ENCODE data around the gene ARFGAP2. TPM values are rescaled to one million over a fixed set of nuclear protein-coding genes. Genes with fewer than 3 reads are reported as not detected.
A peak's percentile ranks its signal among the peaks of the same experiment; 100 is the strongest.

ARFGAP2 gene
- 99.9 and 103 TPM in 2 replicates for total RNA-seq (ENCODE audit: low replicate concordance)
- long read RNA-seq, transcript ARFGAP2-205 (16 exons, 2,976 nt): major isoform, 51 of 117 reads
- long read RNA-seq, partial matches to known transcripts: 13 of 117 reads
- long read RNA-seq, other reads (novel, unspliced or antisense): 48 of 117 reads

DNA sequence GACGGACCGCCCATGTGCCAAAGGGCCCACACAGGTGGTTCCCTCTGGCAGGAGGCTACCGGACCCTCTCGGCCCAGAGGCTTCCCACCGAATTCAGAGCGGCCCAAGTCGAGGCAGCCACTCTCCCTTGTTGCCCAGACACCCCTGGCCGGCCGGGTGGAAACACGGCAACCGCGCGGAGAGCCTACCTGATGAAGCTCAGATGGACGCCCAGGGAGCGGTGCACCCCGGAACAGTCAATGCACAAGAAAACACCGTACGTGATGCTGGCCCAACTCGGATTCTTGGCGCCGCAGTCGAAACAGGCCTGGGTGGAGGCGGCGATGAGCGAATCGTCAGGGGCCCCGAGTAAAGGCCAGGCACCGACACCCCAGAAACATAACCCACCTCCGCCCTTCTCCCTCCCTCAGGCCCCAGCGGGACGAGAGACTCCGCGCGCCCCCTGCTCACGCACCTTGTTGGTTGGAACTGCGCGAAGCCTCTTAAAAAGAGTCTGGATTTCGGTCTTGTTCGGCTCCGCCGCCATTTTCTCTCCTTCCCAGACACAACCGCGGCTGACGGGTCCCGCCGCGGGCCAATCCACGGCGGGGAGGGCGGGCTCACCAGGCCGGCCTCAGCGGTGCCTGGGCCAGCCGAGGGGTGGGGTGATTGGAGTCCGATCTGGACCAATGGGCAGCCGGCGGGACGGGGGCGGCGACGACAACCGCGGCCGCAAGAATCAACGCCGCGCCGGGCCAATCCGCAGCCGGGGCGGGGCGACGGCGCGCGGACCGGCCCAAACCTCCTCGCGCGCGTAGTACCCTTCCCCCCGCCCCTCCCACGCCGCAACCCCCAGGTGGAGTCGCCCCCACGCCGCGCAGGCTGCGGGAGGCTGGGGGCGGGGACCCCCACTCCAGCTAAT lies at the start of gene ARFGAP2:
Gene ARFGAP2, minus strand, starts transcription at position 552 of the 901 bp plus-strand sequence. Its CDS starts 26 bp downstream, at position 526.
- Mint-ChIP-seq H3K4me1 (ENCODE audit: unreplicated experiment) (peaks cover 18% of the 10 kb centered on the region), H3K9me3 (no peaks in the 10 kb centered on the region), H3K4me3 (peak within 1 kb of the TSS; percentile 99), H3K27ac (peak within 1 kb of the TSS; percentile 100), H3K27me3 (no peaks in the 10 kb centered on the region), H3K36me3 (peaks cover 19% of the 10 kb centered on the region)
- TF ChIP-seq, protein P1, sequence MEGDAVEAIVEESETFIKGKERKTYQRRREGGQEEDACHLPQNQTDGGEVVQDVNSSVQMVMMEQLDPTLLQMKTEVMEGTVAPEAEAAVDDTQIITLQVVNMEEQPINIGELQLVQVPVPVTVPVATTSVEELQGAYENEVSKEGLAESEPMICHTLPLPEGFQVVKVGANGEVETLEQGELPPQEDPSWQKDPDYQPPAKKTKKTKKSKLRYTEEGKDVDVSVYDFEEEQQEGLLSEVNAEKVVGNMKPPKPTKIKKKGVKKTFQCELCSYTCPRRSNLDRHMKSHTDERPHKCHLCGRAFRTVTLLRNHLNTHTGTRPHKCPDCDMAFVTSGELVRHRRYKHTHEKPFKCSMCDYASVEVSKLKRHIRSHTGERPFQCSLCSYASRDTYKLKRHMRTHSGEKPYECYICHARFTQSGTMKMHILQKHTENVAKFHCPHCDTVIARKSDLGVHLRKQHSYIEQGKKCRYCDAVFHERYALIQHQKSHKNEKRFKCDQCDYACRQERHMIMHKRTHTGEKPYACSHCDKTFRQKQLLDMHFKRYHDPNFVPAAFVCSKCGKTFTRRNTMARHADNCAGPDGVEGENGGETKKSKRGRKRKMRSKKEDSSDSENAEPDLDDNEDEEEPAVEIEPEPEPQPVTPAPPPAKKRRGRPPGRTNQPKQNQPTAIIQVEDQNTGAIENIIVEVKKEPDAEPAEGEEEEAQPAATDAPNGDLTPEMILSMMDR (conservative IDR thresholded peaks at IDR 0.05): no peak
- DNase-seq (ENCODE audit: extremely low spot score, unreplicated experiment): peak; percentile 97

DNA sequence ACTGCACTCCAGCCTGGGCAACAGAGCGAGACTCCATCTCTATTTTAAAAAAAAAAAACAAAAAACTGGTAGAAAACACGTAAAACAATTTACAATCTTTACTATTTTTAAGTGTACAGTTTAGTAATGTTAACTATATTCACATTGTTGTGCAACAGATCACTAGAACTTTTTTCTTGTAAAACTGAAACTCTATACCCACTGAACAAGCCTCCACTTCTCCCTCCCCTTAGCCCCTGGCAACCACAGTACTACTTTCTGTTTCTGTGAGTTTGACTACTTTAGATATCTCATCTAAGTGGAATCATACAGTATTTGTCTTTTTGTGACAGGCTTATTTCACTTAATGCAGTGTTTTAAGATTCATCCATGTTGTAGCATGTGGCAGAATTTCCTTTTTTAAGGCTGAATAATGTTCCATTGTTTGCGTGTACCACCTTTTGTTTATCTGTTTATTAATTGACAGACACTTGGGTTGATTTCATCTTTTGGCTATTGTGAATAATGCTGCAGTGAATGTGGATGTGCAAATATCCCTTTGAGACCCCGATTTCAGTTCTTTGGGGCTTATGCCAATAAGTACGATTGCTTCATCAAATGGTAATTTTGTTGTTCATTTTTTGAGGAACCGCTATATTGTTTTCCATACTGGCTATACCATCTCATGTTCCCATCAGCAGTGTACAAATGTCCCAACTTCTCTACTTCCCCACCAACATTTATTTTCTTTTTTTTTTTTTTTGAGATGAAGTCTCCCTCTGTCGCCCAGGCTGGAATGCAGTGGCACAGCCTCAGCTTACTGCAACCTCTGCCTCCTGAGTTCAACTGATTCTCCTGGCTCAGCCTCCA lies 49.1 kb upstream of the ARFGAP2 start:
- H3K36me3 Mint-ChIP-seq: peaks cover 21% of the 10 kb centered on the region
- no peaks in the 10 kb centered on the region for H3K27me3 Mint-ChIP-seq
- no peak overlapping the region for H3K4me3 Mint-ChIP-seq
- H3K9me3 Mint-ChIP-seq: no peaks in the 10 kb centered on the region
- H3K27ac Mint-ChIP-seq: no peak overlapping the region
- H3K4me1 Mint-ChIP-seq (ENCODE audit: unreplicated experiment): no peaks in the 10 kb centered on the region
- TF ChIP-seq, protein P1 (conservative IDR thresholded peaks at IDR 0.05): no peak
- no peak for DNase-seq (ENCODE audit: extremely low spot score, unreplicated experiment)

DNA sequence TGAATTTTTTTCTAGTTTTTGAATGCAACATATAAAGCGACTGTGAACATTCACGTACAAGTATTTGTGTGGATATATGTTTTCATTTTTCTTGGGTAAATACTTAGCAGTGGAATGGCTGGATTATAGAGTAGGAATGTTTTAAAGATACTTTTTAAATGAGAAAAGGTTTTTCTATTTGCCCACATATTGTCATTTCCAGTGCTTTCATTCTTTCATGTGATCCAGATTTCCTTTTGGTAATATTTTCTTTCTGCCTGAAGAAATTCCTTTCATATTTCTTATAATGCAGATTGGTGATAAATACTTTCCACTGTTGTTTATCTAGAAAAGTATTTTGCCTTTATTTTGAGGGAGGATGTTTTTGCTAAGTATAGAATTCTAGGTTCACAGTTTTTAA lies 46.0 kb upstream of the ARFGAP2 start:
- TF ChIP-seq, protein P1 (conservative IDR thresholded peaks at IDR 0.05): no peak
- Mint-ChIP-seq H3K36me3 (peaks cover 16% of the 10 kb centered on the region), H3K27me3 (no peaks in the 10 kb centered on the region), H3K4me1 (ENCODE audit: unreplicated experiment) (peaks cover 16% of the 10 kb centered on the region), H3K4me3 (no peak overlapping the region), H3K27ac (no peak overlapping the region), H3K9me3 (no peaks in the 10 kb centered on the region)
- DNase-seq (ENCODE audit: extremely low spot score, unreplicated experiment): no peak

DNA sequence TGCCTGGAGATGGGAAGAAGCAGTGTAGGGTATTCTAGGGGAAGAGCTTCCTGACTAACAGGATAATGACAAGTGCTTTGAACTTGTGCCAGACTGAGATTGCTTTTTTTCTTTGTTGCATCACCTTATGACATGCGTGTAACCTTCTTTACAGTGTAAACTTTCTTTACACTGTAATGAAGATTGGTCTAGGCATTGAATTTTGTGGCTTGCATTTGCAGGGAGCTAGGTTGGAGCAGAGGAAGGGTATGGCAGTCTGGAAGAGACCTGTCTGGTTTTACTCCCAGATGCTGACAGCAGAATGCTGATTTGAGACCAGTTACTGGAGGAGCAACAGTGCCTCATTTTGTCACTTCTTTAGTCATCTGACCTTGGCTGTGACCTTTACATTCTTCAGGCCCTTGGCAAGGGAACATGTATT lies 43.7 kb upstream of the ARFGAP2 start:
- TF ChIP-seq, protein P1 (conservative IDR thresholded peaks at IDR 0.05): no peak
- DNase-seq (ENCODE audit: extremely low spot score, unreplicated experiment): no peak
- Mint-ChIP-seq H3K27ac (peak overlapping the region; percentile 14), H3K36me3 (peaks cover 18% of the 10 kb centered on the region), H3K27me3 (no peaks in the 10 kb centered on the region), H3K4me3 (no peak overlapping the region), H3K9me3 (no peaks in the 10 kb centered on the region), H3K4me1 (ENCODE audit: unreplicated experiment) (peaks cover 30% of the 10 kb centered on the region)

DNA sequence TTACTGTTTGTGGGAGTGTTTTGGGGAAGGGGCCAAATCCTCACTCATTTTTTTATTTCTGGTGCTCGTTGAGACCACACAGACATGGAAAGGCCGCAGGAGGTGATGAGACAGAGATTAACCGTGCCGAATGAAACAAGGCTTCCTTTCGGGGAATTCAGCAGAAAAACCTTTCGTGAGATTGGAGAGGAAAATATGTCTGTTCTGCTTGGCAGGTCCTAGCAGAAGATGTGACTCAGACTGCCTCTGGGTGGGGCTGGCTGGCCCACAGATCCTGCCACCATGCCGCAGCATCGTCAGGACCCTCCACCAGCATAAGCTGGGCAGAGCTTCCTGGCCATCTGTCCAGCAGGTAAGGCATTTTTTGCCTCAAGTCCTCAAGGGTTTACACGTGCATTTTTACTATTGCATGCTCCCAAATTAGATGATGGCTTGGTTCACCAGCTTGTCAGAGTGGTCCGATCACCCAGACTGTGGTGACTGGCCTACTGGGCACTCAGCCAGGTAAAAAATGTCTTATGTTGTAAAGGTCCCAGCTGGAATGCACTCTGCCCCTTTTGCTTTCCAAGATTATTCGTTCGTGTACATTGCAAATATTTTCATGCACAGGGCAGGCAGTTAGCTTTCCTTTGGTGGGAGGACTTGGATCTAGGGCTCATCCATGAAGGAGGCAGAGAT lies 39.6 kb upstream of the ARFGAP2 start:
- Mint-ChIP-seq H3K27ac (peak overlapping the region; percentile 96), H3K4me1 (ENCODE audit: unreplicated experiment) (peaks cover 31% of the 10 kb centered on the region)
- DNase-seq (ENCODE audit: extremely low spot score, unreplicated experiment): no peak

More for the DNA sequence above, 39.6 kb upstream of the ARFGAP2 start:
- peaks cover 13% of the 10 kb centered on the region for H3K36me3 Mint-ChIP-seq
- no peaks in the 10 kb centered on the region for H3K9me3 Mint-ChIP-seq
- no peaks in the 10 kb centered on the region for H3K27me3 Mint-ChIP-seq
- H3K4me3 Mint-ChIP-seq: peak overlapping the region; percentile 98
- TF ChIP-seq, protein P1 (conservative IDR thresholded peaks at IDR 0.05): no peak
